Hepatocyte (in vitro differentiated cells): ENCODE results near the gene MAPK8IP2. TPM values are rescaled to one million over a fixed set of nuclear protein-coding genes. Genes with fewer than 3 reads are reported as not detected.

Source experiments
- DNase-seq: peaks from one replicate; pipeline ENCODE4 v3.0.0-alpha.2; 2016; ENCODE audit warnings: low spot score
- H2AFZ ChIP-seq: fragments of 200-600 bp; sonication (generic); 2 replicates; pipeline ENCODE4 v1.6.0; 2016; ENCODE audit warnings: antibody characterized with exemption, mild to moderate bottlenecking
- H3K27ac ChIP-seq: fragments of 200-600 bp; sonication (generic); 2 replicates; pipeline ENCODE4 v1.5.1; 2016; ENCODE audit warnings: mild to moderate bottlenecking
- H3K27me3 ChIP-seq: fragments of 200-600 bp; sonication (generic); 2 replicates; pipeline ENCODE4 v1.6.1; 2016
- H3K36me3 ChIP-seq: fragments of 200-600 bp; sonication (generic); replicated peaks from 2 replicates; pipeline ENCODE4 v1.5.1; 2016; ENCODE audit warnings: low read depth; ENCODE audit not compliant: insufficient read depth
- H3K4me1 ChIP-seq: fragments of 200-600 bp; sonication (generic); 2 replicates; pipeline ENCODE4 v1.5.1; 2016; ENCODE audit warnings: mild to moderate bottlenecking, moderate library complexity; ENCODE audit not compliant: insufficient read depth
- H3K4me2 ChIP-seq: fragments of 200-600 bp; sonication (generic); 2 replicates; pipeline ENCODE4 v1.6.0; 2016
- H3K4me3 ChIP-seq: fragments of 200-600 bp; sonication (generic); 2 replicates; pipeline ENCODE4 v1.5.1; 2016; ENCODE audit warnings: mild to moderate bottlenecking
- H3K79me2 ChIP-seq: fragments of 200-600 bp; sonication (generic); 2 replicates; pipeline ENCODE4 v1.6.0; 2017; ENCODE audit warnings: mild to moderate bottlenecking
- H3K9me2 ChIP-seq: fragments of 200-600 bp; sonication (generic); replicated peaks from 2 replicates; pipeline ENCODE4 v1.6.0; 2017; ENCODE audit warnings: mild to moderate bottlenecking; ENCODE audit not compliant: insufficient read depth
- H3K9me3 ChIP-seq: fragments of 200-600 bp; sonication (generic); 2 replicates; pipeline ENCODE4 v1.5.1; 2016; ENCODE audit warnings: low read depth, mild to moderate bottlenecking
- H4K20me1 ChIP-seq: fragments of 200-600 bp; sonication (generic); 2 replicates; pipeline ENCODE4 v1.6.0; 2016; ENCODE audit warnings: mild to moderate bottlenecking; ENCODE audit not compliant: insufficient read depth, poor library complexity, severe bottlenecking
- EZH2 ChIP-seq: fragments of 200-600 bp; sonication (generic); IDR thresholded peaks from 2 replicates; pipeline ENCODE4 v1.6.1; 2016; ENCODE audit warnings: antibody characterized with exemption, mild to moderate bottlenecking, borderline replicate concordance
- EZH2phosphoT487 ChIP-seq: fragments of 200-600 bp; sonication (generic); IDR thresholded peaks from one replicate; pipeline ENCODE4 v1.6.1; 2018; ENCODE audit warnings: antibody characterized with exemption, mild to moderate bottlenecking, low read depth, moderate library complexity; ENCODE audit not compliant: unreplicated experiment, severe bottlenecking
- whole genome bisulfite sequencing: methylation state at CpG from one replicate; pipeline ENCODE4 v1.1.6; 2016; ENCODE audit warnings: low lambda C conversion rate; ENCODE audit errors: missing lambda C conversion rate; 5-methylcytosine and 5-hydroxymethylcytosine counted together
- polyA plus RNA-seq: library from polyadenylated mRNA; unstranded; fragments of >200 nt; fragmentation: Nextera tagmentation; extraction: Ambion mirVana; gene quantifications from 2 replicates; pipeline ENCODE4 v1.2.1, GENCODE V29; 2016
- total RNA-seq: library from RNA; depleted of rRNA; stranded (reverse); fragments of >200 nt; gene quantifications from 2 replicates; pipeline ENCODE4 v1.2.3, GENCODE V29; 2014
- TF ChIP-seq, protein P1 (sequence below): fragments of 200-600 bp; sonication (generic); IDR thresholded peaks from 2 replicates; pipeline ENCODE4 v1.5.1; 2016; ENCODE audit warnings: antibody characterized with exemption, mild to moderate bottlenecking; ENCODE audit not compliant: poor library complexity

The MAPK8IP2 gene
- total and polyA plus RNA-seq, 2 experiments from 2014 or later: 1.6 to 4.0 TPM

GRCh38 chr22:50572965-50573364 lies 27.6 kb upstream of the MAPK8IP2 start:
- peaks cover 3% of the 10 kb centered on the region for H4K20me1 ChIP-seq

DNA sequence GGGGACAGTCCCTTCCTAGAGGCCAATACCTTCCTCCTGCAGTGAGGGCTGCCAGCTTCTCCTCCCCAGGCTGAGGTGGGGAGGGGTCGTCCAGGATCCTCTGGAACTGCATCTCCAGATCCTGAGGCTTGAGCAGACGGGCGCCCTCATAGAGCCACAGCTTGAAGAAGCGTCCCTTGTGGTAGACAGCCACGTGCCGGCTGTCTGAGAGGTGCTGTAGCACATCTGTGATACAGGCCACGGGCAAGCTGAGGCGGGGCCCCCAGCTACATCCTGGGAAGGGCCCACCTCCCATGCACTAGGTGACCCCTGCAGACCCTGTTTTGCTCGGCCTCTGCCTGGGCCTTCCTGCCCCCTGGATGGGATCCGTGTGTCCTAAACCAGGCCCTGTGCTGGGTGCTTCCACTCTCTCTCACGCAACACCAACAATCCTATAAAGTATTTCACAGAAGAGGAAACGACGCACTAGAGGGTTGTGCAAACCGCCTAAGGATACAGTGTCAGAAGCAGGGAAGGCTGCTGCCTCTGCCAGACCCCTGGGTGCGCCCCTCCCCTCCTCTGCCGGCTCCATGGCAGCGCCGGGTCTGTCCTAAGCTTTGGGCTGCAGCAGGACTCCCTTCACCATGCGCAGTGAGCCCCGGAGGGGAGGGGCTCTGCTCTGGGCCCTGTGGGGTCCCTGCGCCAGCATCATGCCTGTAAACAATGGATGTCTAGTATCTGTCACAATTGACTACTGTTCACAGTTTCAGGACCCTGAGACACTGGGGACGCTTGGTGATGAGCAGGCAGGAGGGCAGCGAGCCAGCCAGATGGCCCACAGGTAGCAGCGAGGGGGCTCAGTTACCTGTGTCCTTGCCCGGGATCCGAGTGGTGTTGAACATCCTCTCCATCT lies 26.9 kb upstream of the MAPK8IP2 start:
- Histone ChIP-seq H3K27ac (no peak overlapping the region), H3K4me3 (no peak overlapping the region), H3K4me1 (no peaks in the 10 kb centered on the region), H3K27me3 (no peaks in the 10 kb centered on the region), H3K9me2 (no peaks in the 10 kb centered on the region), H3K4me2 (no peak overlapping the region), H3K9me3 (no peaks in the 10 kb centered on the region), H3K36me3 (no peaks in the 10 kb centered on the region), H3K79me2 (no peaks in the 10 kb centered on the region), H4K20me1 (peaks cover 3% of the 10 kb centered on the region), H2AFZ (no peak overlapping the region)
- DNase-seq: no peak
- TF ChIP-seq, protein P1, sequence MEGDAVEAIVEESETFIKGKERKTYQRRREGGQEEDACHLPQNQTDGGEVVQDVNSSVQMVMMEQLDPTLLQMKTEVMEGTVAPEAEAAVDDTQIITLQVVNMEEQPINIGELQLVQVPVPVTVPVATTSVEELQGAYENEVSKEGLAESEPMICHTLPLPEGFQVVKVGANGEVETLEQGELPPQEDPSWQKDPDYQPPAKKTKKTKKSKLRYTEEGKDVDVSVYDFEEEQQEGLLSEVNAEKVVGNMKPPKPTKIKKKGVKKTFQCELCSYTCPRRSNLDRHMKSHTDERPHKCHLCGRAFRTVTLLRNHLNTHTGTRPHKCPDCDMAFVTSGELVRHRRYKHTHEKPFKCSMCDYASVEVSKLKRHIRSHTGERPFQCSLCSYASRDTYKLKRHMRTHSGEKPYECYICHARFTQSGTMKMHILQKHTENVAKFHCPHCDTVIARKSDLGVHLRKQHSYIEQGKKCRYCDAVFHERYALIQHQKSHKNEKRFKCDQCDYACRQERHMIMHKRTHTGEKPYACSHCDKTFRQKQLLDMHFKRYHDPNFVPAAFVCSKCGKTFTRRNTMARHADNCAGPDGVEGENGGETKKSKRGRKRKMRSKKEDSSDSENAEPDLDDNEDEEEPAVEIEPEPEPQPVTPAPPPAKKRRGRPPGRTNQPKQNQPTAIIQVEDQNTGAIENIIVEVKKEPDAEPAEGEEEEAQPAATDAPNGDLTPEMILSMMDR: no peak
- TF ChIP-seq EZH2 (no peak), EZH2phosphoT487 (no peak)
- 98% methylated on average over 26 of the region's 26 CpGs for WGBS

More at GRCh38 chr22:50572965-50573364, 27.6 kb upstream of the MAPK8IP2 start:
- Histone ChIP-seq H2AFZ (no peak overlapping the region), H3K4me3 (no peak overlapping the region), H3K79me2 (no peaks in the 10 kb centered on the region), H3K4me2 (no peak overlapping the region), H3K27me3 (no peaks in the 10 kb centered on the region), H3K4me1 (no peaks in the 10 kb centered on the region), H3K36me3 (no peaks in the 10 kb centered on the region), H3K9me2 (no peaks in the 10 kb centered on the region), H3K9me3 (no peaks in the 10 kb centered on the region), H3K27ac (no peak overlapping the region)
- no peak for DNase-seq
- 100% methylated on average over 8 of the region's 11 CpGs for WGBS
- TF ChIP-seq EZH2phosphoT487 (no peak), EZH2 (no peak)
- TF ChIP-seq, protein P1: no peak

GRCh38 chr22:50574383-50574755 lies 26.2 kb upstream of the MAPK8IP2 start:
- peaks cover 3% of the 10 kb centered on the region for H4K20me1 ChIP-seq
- no peak overlapping the region for H3K4me3 ChIP-seq
- H3K27me3 ChIP-seq: no peaks in the 10 kb centered on the region
- H3K9me2 ChIP-seq: no peaks in the 10 kb centered on the region
- no peaks in the 10 kb centered on the region for H3K79me2 ChIP-seq
- DNase-seq: no peak
- no peak overlapping the region for H2AFZ ChIP-seq
- no peak overlapping the region for H3K4me2 ChIP-seq
- WGBS: 93% methylated on average over 11 of the region's 11 CpGs
- no peak overlapping the region for H3K27ac ChIP-seq
- no peak for TF ChIP-seq EZH2phosphoT487
- no peak for TF ChIP-seq EZH2
- TF ChIP-seq, protein P1: no peak
- H3K4me1 ChIP-seq: no peaks in the 10 kb centered on the region
- H3K36me3 ChIP-seq: no peaks in the 10 kb centered on the region
- no peaks in the 10 kb centered on the region for H3K9me3 ChIP-seq
